Endothelial cell of umbilical vein (primary cell): ENCODE results near the gene PRKD2. TPM values are rescaled to one million over a fixed set of nuclear protein-coding genes. Genes with fewer than 3 reads are reported as not detected.

Source experiments
- BruUV-seq: library from RNA; stranded (reverse); fragments of 400-500 nt; replicated peaks from 2 replicates; lab custom pipeline; 2021; lab: Mats Ljungman, UMichigan
- CTCF ChIA-PET: fragments of 300-600, 350-600 bp; sonication (Branson Sonifier 250); formaldehyde crosslinking; loops from one replicate; lab custom pipeline; 2021; ENCODE audit warnings: antibody characterized with exemption, inconsistent platforms; lab: Charles Lee
- POLR2A ChIA-PET: fragments of 300-600, 350-600 bp; sonication (Branson Sonifier 250); formaldehyde crosslinking; loops from one replicate; lab custom pipeline; 2021; ENCODE audit warnings: antibody characterized with exemption, inconsistent platforms; lab: Charles Lee
- DNase-seq: peaks from one replicate; pipeline ENCODE4 v3.0.0-alpha.2; 2011; ENCODE audit warnings: low read depth, low spot score
- FAIRE-seq: peaks from 2 replicates; lab custom pipeline; 2011; peaks lifted over from hg19 to GRCh38; lab: Jason Lieb, UNC
- H2AFZ ChIP-seq: 2 replicates; pipeline ENCODE4 v1.6.0; 2012; ENCODE audit warnings: low read depth, low read length, control low read depth, inconsistent platforms
- H3K27ac ChIP-seq: 2 replicates; pipeline ENCODE4 v1.5.1; 2011; ENCODE audit warnings: low read depth, mild to moderate bottlenecking, control low read depth, low read length, moderate library complexity; ENCODE audit not compliant: insufficient read depth
- H3K27me3 ChIP-seq, 2 experiments: 2 replicates each; pipeline versions ENCODE4 v1.6.0 to v1.6.1; 2011; ENCODE audit warnings: low read length in 2 of 2, mixed read lengths in 1 of 2; ENCODE audit not compliant: control insufficient read depth in 2 of 2, insufficient read depth in 2 of 2
- H3K36me3 ChIP-seq, 2 experiments: 2 replicates in 1 of 2; 3 replicates in 1 of 2; pipeline ENCODE4 v1.5.1; 2011; ENCODE audit warnings: low read length in 2 of 2, mild to moderate bottlenecking in 1 of 2, moderate library complexity in 1 of 2; ENCODE audit not compliant: control insufficient read depth in 2 of 2, insufficient read depth in 2 of 2; ENCODE audit errors: extremely low read depth in 1 of 2
- H3K4me1 ChIP-seq: 3 replicates; pipeline ENCODE4 v1.5.1; 2011; ENCODE audit warnings: mild to moderate bottlenecking, low read length; ENCODE audit not compliant: control insufficient read depth, insufficient read depth; ENCODE audit errors: extremely low read depth
- H3K4me2 ChIP-seq: 2 replicates; pipeline ENCODE4 v1.6.1; 2011; ENCODE audit warnings: low read length, control low read depth, mixed read lengths; ENCODE audit not compliant: insufficient read depth
- H3K4me3 ChIP-seq, 3 experiments: fragments of 200-600 bp in 1 of 3; sonication (generic), shearing (Covaris generic) in 1 of 3; replicated peaks in 1 of 3; 2 replicates each; pipeline ENCODE4 v1.5.1; 2011 to 2016; ENCODE audit warnings: control low read depth in 3 of 3, low read length in 3 of 3, mild to moderate bottlenecking in 2 of 3, inconsistent platforms in 1 of 3, low read depth in 1 of 3, moderate library complexity in 1 of 3; ENCODE audit not compliant: insufficient read depth in 1 of 3
- H3K79me2 ChIP-seq: 2 replicates; pipeline ENCODE4 v1.6.0; 2012; ENCODE audit warnings: low read length, inconsistent platforms; ENCODE audit not compliant: control insufficient read depth, insufficient read depth
- H3K9ac ChIP-seq: replicated peaks from 2 replicates; pipeline ENCODE3; 2011; ENCODE audit warnings: low read length, control low read depth; ENCODE audit not compliant: insufficient read depth; ENCODE audit errors: extremely low read depth
- H3K9me1 ChIP-seq: replicated peaks from 3 replicates; pipeline ENCODE4 v1.6.0; 2011; ENCODE audit warnings: mild to moderate bottlenecking, low read length; ENCODE audit not compliant: control insufficient read depth, insufficient read depth; ENCODE audit errors: extremely low read depth
- H3K9me3 ChIP-seq: replicated peaks from 2 replicates; pipeline ENCODE4 v1.5.1; 2012; ENCODE audit warnings: low read length, inconsistent platforms; ENCODE audit not compliant: control insufficient read depth, insufficient read depth
- H4K20me1 ChIP-seq: replicated peaks from 2 replicates; pipeline ENCODE3; 2011; ENCODE audit warnings: mild to moderate bottlenecking, low read length; ENCODE audit not compliant: control insufficient read depth, insufficient read depth; ENCODE audit errors: extremely low read depth
- CTCF ChIP-seq, 2 donors: IDR thresholded peaks; 1 replicate in 1 of 2; 2 replicates in 1 of 2; pipeline ENCODE4 v1.5.1; 2011; ENCODE audit warnings: low read length in 2 of 2, mild to moderate bottlenecking in 2 of 2, moderate library complexity in 2 of 2, control low read depth in 1 of 2, inconsistent platforms in 1 of 2, low read depth in 1 of 2; ENCODE audit not compliant: insufficient read depth in 1 of 2; ENCODE audit errors: extremely low read depth in 1 of 2
- EZH2 ChIP-seq: IDR thresholded peaks from 2 replicates; pipeline ENCODE4 v1.6.1; 2012; ENCODE audit warnings: borderline replicate concordance, low read depth, mild to moderate bottlenecking, moderate library complexity, low read length, inconsistent platforms; ENCODE audit not compliant: severe bottlenecking
- FOS ChIP-seq: IDR thresholded peaks from 2 replicates; pipeline ENCODE4 v1.6.1; 2011; ENCODE audit warnings: mild to moderate bottlenecking, low read length, moderate library complexity, borderline replicate concordance; ENCODE audit not compliant: insufficient read depth
- GATA2 ChIP-seq: IDR thresholded peaks from 2 replicates; pipeline ENCODE4 v1.7.0; 2011; ENCODE audit warnings: low read depth, mild to moderate bottlenecking, moderate library complexity, mixed read lengths, low read length; ENCODE audit not compliant: insufficient read length, insufficient read depth
- JUN ChIP-seq: IDR thresholded peaks from 2 replicates; pipeline ENCODE4 v1.6.1; 2011; ENCODE audit warnings: borderline replicate concordance, low read depth; ENCODE audit not compliant: insufficient read length, insufficient read depth
- MAX ChIP-seq: IDR thresholded peaks from 2 replicates; pipeline ENCODE4 v1.6.1; 2011; ENCODE audit not compliant: insufficient read depth, insufficient read length
- MYC ChIP-seq: IDR thresholded peaks from one replicate; pipeline ENCODE4 v1.6.1; 2011; ENCODE audit warnings: mild to moderate bottlenecking, low read depth, low read length
- POLR2A ChIP-seq: IDR thresholded peaks from 2 replicates; pipeline ENCODE4 v1.6.1; 2012; ENCODE audit warnings: low read depth, mild to moderate bottlenecking, control low read depth, low read length
- POLR2AphosphoS5 ChIP-seq: IDR thresholded peaks from 2 replicates; pipeline ENCODE4 v1.6.1; 2012; ENCODE audit warnings: low read depth, mild to moderate bottlenecking, control low read depth, low read length, moderate library complexity; ENCODE audit not compliant: insufficient read depth
- dilution Hi-C: fragments of 300-500 bp; cut with MboI; formaldehyde crosslinking; loops from one replicate; pipeline ENCODE4 v1.15.0; 2019; ENCODE audit warnings: low sequenced_read_pairs; ENCODE audit not compliant: extremely low pct_ligation_motif_present
- intact Hi-C: fragments of 100-400 bp; cut with micrococcal nuclease; formaldehyde crosslinking; loops from one replicate; pipeline ENCODE4 v1.10.0; 2022
- polyA plus RNA-seq, 4 experiments: library from polyadenylated mRNA; depleted of rRNA in 3 of 4; stranded (reverse) in 3 of 4; unstranded in 1 of 4; fragments of >200 nt; gene quantifications; 2 replicates each; pipeline versions ENCODE4 v1.2.1 to v1.2.3, GENCODE V29; 2011 to 2012; ENCODE audit warnings: missing spikeins in 1 of 4
- total RNA-seq: library from RNA; stranded (reverse); gene quantifications from 2 replicates; pipeline ENCODE4 v1.2.3, GENCODE V29; 2021

PRKD2 gene
- total and polyA plus RNA-seq, 2 donors (not counting 3 experiments of a cell fraction or from before 2014, with no cell fraction given) = 40.4 to 94.9 TPM

- Histone ChIP-seq H3K27me3 (no peaks in the 10 kb centered on the region), H3K4me1 (peaks cover 13% of the 10 kb centered on the region), H3K9me1 (no peaks in the 10 kb centered on the region), H2AFZ (peak within 1 kb of the TSS; percentile 73), H3K79me2 (peaks cover 57% of the 10 kb centered on the region), H3K36me3 (peaks cover 0 to 5% of the 10 kb centered on the region in 2 experiments), H3K9me3 (no peaks in the 10 kb centered on the region), H3K4me2 (peak within 1 kb of the TSS; percentile 87), H4K20me1 (peaks cover 2% of the 10 kb centered on the region), H3K9ac (peak within 1 kb of the TSS; percentile 82), H3K27ac (peak within 1 kb of the TSS; percentile 54), H3K4me3 (peak within 1 kb of the TSS; percentile 80 to 86 (median 85))
- FAIRE-seq (no peak), DNase-seq (no peak)
- dilution Hi-C loops = no loop called here
- no TSS peak for BruUV-seq
- CTCF ChIA-PET = interaction anchor here (0.6 to 2.5 kb wide), 4 partner anchors 10 to 1982 kb away, joined by 3 to 7 read pairs (median 4); no protein-coding TSS in a partner anchor
- intact Hi-C loops = no loop called here
- POLR2A ChIA-PET = interaction anchor here (0.6 kb wide), 1 partner anchor 431 kb away, joined by 3 read pairs; no protein-coding TSS in a partner anchor
- TF ChIP-seq MAX = no peak
- no peak for TF ChIP-seq POLR2AphosphoS5
- TF ChIP-seq EZH2 = no peak
- TF ChIP-seq POLR2A = no peak
- no peak for TF ChIP-seq CTCF (IDR thresholded peaks at IDR 0.05; ENCODE audit: extremely low read depth in 1 of 2, insufficient read depth in 1 of 2, low read depth in 1 of 2, low read length in 2 of 2)
- TF ChIP-seq MYC = no peak
- TF ChIP-seq FOS = no peak
- no peak for TF ChIP-seq JUN
- TF ChIP-seq GATA2 = no peak
These were observed 28.8 kb upstream of the PRKD2 start, which contains the start of gene FKRP for GRCh38 chr19:46745521-46746280. TSS of gene FKRP (plus strand) at chr19:46746057. CDS start at chr19:46755451, 9,394 bp downstream.
